ENCODE data around the gene ADAMTS12. TPM values are rescaled to one million over a fixed set of nuclear protein-coding genes. Genes with fewer than 3 reads are reported as not detected.

Gene ADAMTS12
- total and polyA plus RNA-seq, 10 of the 15 experiments (the other 5 are each of a cell fraction or from before 2014, with no cell fraction given): 0.11 to 35.8 (median 20.7) TPM

GRCh38 chr5:33523208-33523771 lies 368.5 kb downstream of the ADAMTS12 start (continued):
- no peak for TF ChIP-seq CHD2 (IDR thresholded peaks at IDR 0.05; ENCODE audit: borderline replicate concordance, low read depth, low read length)
- no peak for TF ChIP-seq USF1 (IDR thresholded peaks at IDR 0.05; ENCODE audit: borderline replicate concordance, extremely low read length, insufficient read depth, low read depth, low read length)
- TF ChIP-seq HCFC1 (IDR thresholded peaks at IDR 0.05; ENCODE audit: low read length): no peak
- TF ChIP-seq POLR2AphosphoS2 (IDR thresholded peaks at IDR 0.05; ENCODE audit: low read depth, low read length): no peak

- BruUV-seq (replicated peaks): no TSS peak
- RAD21 ChIA-PET (ENCODE audit: unreplicated experiment): no interaction called here
- WGBS (ENCODE audit: insufficient coverage, insufficient replicate concordance, low lambda C conversion rate, missing lambda C conversion rate): 42% methylated on average over 2 of the region's 2 CpGs
- CTCF ChIA-PET: interaction anchor here (0.5 kb wide), 1 partner anchor 275 kb away, joined by 3 read pairs; no protein-coding TSS in a partner anchor
- Histone ChIP-seq H4K20me1 (ENCODE audit: control insufficient read depth, insufficient read depth) (no peaks in the 10 kb centered on the region), H3K36me3 (ENCODE audit: control insufficient read depth in 2 of 2, insufficient read depth in 2 of 2, low read length in 1 of 2) (no peaks in the 10 kb centered on the region), H3K4me3 (no peak overlapping the region), H3K9ac (ENCODE audit: control insufficient read depth, insufficient read depth, low read length) (no peak overlapping the region), H3K27ac (ENCODE audit: control insufficient read depth, insufficient read depth) (no peak overlapping the region), H3K4me2 (ENCODE audit: control insufficient read depth, insufficient read depth) (no peak overlapping the region), H3K27me3 (replicated peaks in 1 of 2; ENCODE audit: control insufficient read depth in 2 of 2, insufficient read depth in 2 of 2, low read length in 1 of 2) (no peaks in the 10 kb centered on the region), H3K9me3 (replicated peaks; ENCODE audit: control insufficient read depth, insufficient read depth, low read length) (peaks cover 2% of the 10 kb centered on the region; the same call in 1 of the 3 replicates), H2AFZ (ENCODE audit: control insufficient read depth, low read depth, low read length) (no peak overlapping the region), H3K4me1 (ENCODE audit: control insufficient read depth, insufficient read depth, low read length) (no peaks in the 10 kb centered on the region), H3K79me2 (ENCODE audit: control insufficient read depth, insufficient read depth, low read length) (no peaks in the 10 kb centered on the region)
- POLR2A ChIA-PET: no interaction called here
- in situ Hi-C loops (cut with MboI) (no loop called here), intact Hi-C loops (cut with micrococcal nuclease; ENCODE audit: unreplicated experiment) (no loop called here)
- ATAC-seq (no peak), FAIRE-seq (no peak), DNase-seq (ENCODE audit: low read depth, low spot score) (no peak)
- SMC1A ChIA-PET (ENCODE audit: uncharacterized antibody, unreplicated experiment): no interaction called here
- no peak for TF ChIP-seq SUPT20H (IDR thresholded peaks at IDR 0.05; ENCODE audit: borderline replicate concordance, control insufficient read depth, low read depth, low read length)
- TF ChIP-seq REST (IDR thresholded peaks at IDR 0.05; ENCODE audit: low read depth, low read length): no peak
- no peak for TF ChIP-seq SKIL (IDR thresholded peaks at IDR 0.05; ENCODE audit: low read depth, poor library complexity, severe bottlenecking)
- no peak for TF ChIP-seq MAX (IDR thresholded peaks at IDR 0.05; ENCODE audit: low read depth, low read length)
- no peak for TF ChIP-seq ATF3 (IDR thresholded peaks at IDR 0.05; ENCODE audit: borderline replicate concordance, extremely low read depth, low read depth, low read length)
- TF ChIP-seq CBFB (IDR thresholded peaks at IDR 0.05; ENCODE audit: low read depth): no peak
- no peak for TF ChIP-seq LARP7 (IDR thresholded peaks at IDR 0.05)
These were observed 375.4 kb downstream of the ADAMTS12 start for GRCh38 chr5:33516421-33516820.
